HCT116 (cell line): ENCODE results near the gene VWF. TPM values are rescaled to one million over a fixed set of nuclear protein-coding genes. Genes with fewer than 3 reads are reported as not detected.

Source experiments
- ATAC-seq: fragments of 200-7000 bp; cut with Tn5 transposase; 2 replicates; pipeline ENCODE4 v1.9.1; 2020; ENCODE audit warnings: mild to moderate bottlenecking, moderate library complexity
- BruUV-seq: library from RNA; stranded (reverse); fragments of 400-500 nt; replicated peaks from 2 replicates; lab custom pipeline; 2021; lab: Mats Ljungman, UMichigan
- CTCF ChIA-PET: fragments of 300-600 bp; sonication (Branson Sonifier 250); formaldehyde crosslinking; loops from one replicate; lab custom pipeline; 2021; ENCODE audit warnings: antibody characterized with exemption; lab: Charles Lee
- POLR2A ChIA-PET: fragments of 300-600, 350-600 bp; sonication (Branson Sonifier 250); formaldehyde crosslinking; loops from one replicate; lab custom pipeline; 2021; ENCODE audit warnings: antibody characterized with exemption; lab: Charles Lee
- RAD21 ChIA-PET, 2 experiments: fragments of 300-600 bp; sonication (Branson Sonifier 250); formaldehyde crosslinking; loops; one replicate each; lab custom pipeline; 2023; ENCODE audit warnings: low total read pairs in 2 of 2; ENCODE audit not compliant: uncharacterized antibody in 2 of 2, unreplicated experiment in 2 of 2, low non-redundant PET in 1 of 2; lab: Charles Lee
- DNase-seq: peaks from one replicate; pipeline ENCODE4 v3.0.0-alpha.2; 2010; ENCODE audit warnings: low read depth, low spot score
- H2AFZ ChIP-seq: fragments of 200-600 bp; shearing (Covaris generic), sonication (generic); 2 replicates; pipeline ENCODE4 v1.6.1; 2017; ENCODE audit warnings: low read depth, mixed run types, mixed read lengths, antibody characterized with exemption, low read length; ENCODE audit not compliant: poor library complexity, severe bottlenecking
- H3K27ac ChIP-seq: 2 replicates; pipeline ENCODE4 v1.5.1; 2012; ENCODE audit warnings: low read depth, low read length
- H3K27me3 ChIP-seq: fragments of 200-600 bp; sonication (generic); 2 replicates; pipeline ENCODE4 v1.6.1; 2016; ENCODE audit warnings: mixed run types, low read length, mixed read lengths; ENCODE audit not compliant: insufficient read depth
- H3K36me3 ChIP-seq, 2 experiments: fragments of 200-500 bp in 1 of 2; fragments of 200-600 bp in 1 of 2; sonication (Bioruptor generic) in 1 of 2; sonication (generic) in 1 of 2; 2 replicates each; pipeline versions ENCODE4 v1.5.1 to v1.6.1; 2014 to 2016; ENCODE audit warnings: low read length in 2 of 2, inconsistent platforms in 1 of 2, mixed read lengths in 1 of 2, mixed run types in 1 of 2; ENCODE audit not compliant: insufficient read depth in 2 of 2, control insufficient read depth in 1 of 2
- H3K4me1 ChIP-seq, 2 experiments: fragments of 200-600 bp in 1 of 2; sonication (generic) in 1 of 2; 2 replicates each; pipeline versions ENCODE4 v1.5.1 to v1.6.1; 2012 to 2017; ENCODE audit warnings: low read length in 2 of 2, inconsistent platforms in 1 of 2, mild to moderate bottlenecking in 1 of 2, mixed read lengths in 1 of 2, mixed run types in 1 of 2, moderate library complexity in 1 of 2; ENCODE audit not compliant: insufficient read depth in 2 of 2, control insufficient read depth in 1 of 2
- H3K4me2 ChIP-seq: fragments of 200-600 bp; sonication (generic); 2 replicates; pipeline ENCODE4 v1.6.1; 2017; ENCODE audit warnings: mixed run types, low read length, mixed read lengths
- H3K4me3 ChIP-seq, 2 experiments: fragments of 200-600 bp in 1 of 2; sonication (generic) in 1 of 2; replicated peaks in 1 of 2; 2 replicates each; pipeline ENCODE4 v1.5.1; 2011 to 2016; ENCODE audit warnings: low read length in 2 of 2, control low read depth in 1 of 2, low read depth in 1 of 2, mild to moderate bottlenecking in 1 of 2, mixed read lengths in 1 of 2, mixed run types in 1 of 2
- H3K79me2 ChIP-seq: fragments of 200-600 bp; sonication (generic); 2 replicates; pipeline ENCODE4 v1.6.1; 2017; ENCODE audit warnings: mild to moderate bottlenecking, mixed run types, low read length, moderate library complexity, mixed read lengths; ENCODE audit not compliant: insufficient read depth
- H3K9ac ChIP-seq: fragments of 200-600 bp; sonication (generic); 2 replicates; pipeline ENCODE4 v1.6.1; 2016; ENCODE audit warnings: low read length, mixed read lengths
- H3K9me2 ChIP-seq: fragments of 200-600 bp; sonication (generic), shearing (Covaris generic); 2 replicates; pipeline ENCODE4 v1.6.1; 2017; ENCODE audit warnings: mixed run types, mild to moderate bottlenecking, moderate library complexity; ENCODE audit not compliant: insufficient read depth
- H3K9me3 ChIP-seq, 2 experiments: fragments of 200-500 bp in 1 of 2; fragments of 200-600 bp in 1 of 2; sonication (Bioruptor generic) in 1 of 2; sonication (generic) in 1 of 2; 2 replicates each; pipeline ENCODE4 v1.6.1; 2014 to 2017; ENCODE audit warnings: low read length in 2 of 2, mixed read lengths in 2 of 2, inconsistent platforms in 1 of 2, low read depth in 1 of 2, mild to moderate bottlenecking in 1 of 2, mixed run types in 1 of 2, moderate library complexity in 1 of 2; ENCODE audit not compliant: control insufficient read depth in 1 of 2, insufficient read depth in 1 of 2
- H4K20me1 ChIP-seq: fragments of 200-600 bp; sonication (generic), shearing (Covaris generic); 2 replicates; pipeline ENCODE4 v1.6.1; 2017; ENCODE audit warnings: mixed run types, mild to moderate bottlenecking, moderate library complexity; ENCODE audit not compliant: insufficient read depth
- ATF3 ChIP-seq: IDR thresholded peaks from 2 replicates; pipeline ENCODE4 v1.6.1; 2012
- CEBPB ChIP-seq: IDR thresholded peaks from 2 replicates; pipeline ENCODE4 v1.6.1; 2012; ENCODE audit warnings: low read depth
- CTCF ChIP-seq, 3 experiments: fragments of 200-600 bp in 1 of 3; sonication (generic) in 1 of 3; IDR thresholded peaks in 2 of 3; conservative IDR thresholded peaks in 1 of 3; 2 replicates each; pipeline ENCODE4 v1.5.1; 2012 to 2017; ENCODE audit warnings: low read depth in 2 of 3, low read length in 2 of 3, antibody characterized with exemption in 1 of 3, borderline replicate concordance in 1 of 3, control low read depth in 1 of 3, mild to moderate bottlenecking in 1 of 3, mixed read lengths in 1 of 3, mixed run types in 1 of 3, moderate library complexity in 1 of 3; ENCODE audit not compliant: insufficient read depth in 1 of 3
- EGR1 ChIP-seq: IDR thresholded peaks from 2 replicates; pipeline ENCODE4 v1.6.1; 2012; ENCODE audit warnings: low read depth
- EZH2 ChIP-seq: fragments of 200-600 bp; sonication (generic); IDR thresholded peaks from 2 replicates; pipeline ENCODE4 v1.6.1; 2017; ENCODE audit warnings: antibody characterized with exemption, mixed run types
- EZH2phosphoT487 ChIP-seq: fragments of 200-600 bp; IDR thresholded peaks from 2 replicates; pipeline ENCODE4 v1.6.1; 2018; ENCODE audit warnings: antibody characterized with exemption, borderline replicate concordance
- FOSL1 ChIP-seq: IDR thresholded peaks from 2 replicates; pipeline ENCODE4 v1.6.1; 2012; ENCODE audit warnings: low read depth
- JUND ChIP-seq: IDR thresholded peaks from 2 replicates; pipeline ENCODE4 v1.6.1; 2012
- POLR2A ChIP-seq: IDR thresholded peaks from 2 replicates; pipeline ENCODE4 v1.7.0; 2011; ENCODE audit warnings: borderline replicate concordance; ENCODE audit not compliant: insufficient read depth, insufficient read length; ENCODE audit errors: extremely low read depth
- POLR2AphosphoS5 ChIP-seq: IDR thresholded peaks from 2 replicates; pipeline ENCODE4 v1.6.1; 2011; ENCODE audit warnings: mild to moderate bottlenecking, low read depth, low read length, moderate library complexity
- RAD21 ChIP-seq: IDR thresholded peaks from 2 replicates; pipeline ENCODE4 v1.6.1; 2012; ENCODE audit warnings: low read depth, mild to moderate bottlenecking
- SRF ChIP-seq: IDR thresholded peaks from 2 replicates; pipeline ENCODE4 v1.6.1; 2012; ENCODE audit warnings: low read depth
- TCF7L2 ChIP-seq: IDR thresholded peaks from 2 replicates; pipeline ENCODE4 v1.7.0; 2011; ENCODE audit warnings: borderline replicate concordance, inconsistent platforms; ENCODE audit not compliant: insufficient read depth, insufficient read length; ENCODE audit errors: extremely low read depth
- ZNF274 ChIP-seq: fragments of 200-500 bp; sonication (Bioruptor generic); IDR thresholded peaks from 2 replicates; pipeline ENCODE4 v1.6.1; 2014; ENCODE audit warnings: mild to moderate bottlenecking, low read depth, low read length, inconsistent platforms
- intact Hi-C: fragments of 100-400 bp; cut with micrococcal nuclease; formaldehyde crosslinking; loops from 2 replicates; pipeline ENCODE4 v1.10.0; 2022
- total RNA-seq: library from RNA; stranded (reverse); gene quantifications from one replicate; pipeline ENCODE4 v1.2.1, GENCODE V29; 2021; ENCODE audit not compliant: unreplicated experiment
- TF ChIP-seq, protein P1 (sequence below): IDR thresholded peaks from 2 replicates; pipeline ENCODE4 v1.6.1; 2012; ENCODE audit warnings: low read depth

VWF gene
- total RNA-seq, 1 experiment from 2014 or later: 0.57 TPM

- Histone ChIP-seq H3K9ac (no peak overlapping the region), H3K4me1 (no peaks in the 10 kb centered on the region), H3K79me2 (no peaks in the 10 kb centered on the region), H3K9me2 (no peaks in the 10 kb centered on the region), H3K27me3 (peaks cover 13% of the 10 kb centered on the region; the same call in 1 of the 2 replicates), H3K9me3 (no peaks in the 10 kb centered on the region), H3K4me2 (no peak overlapping the region), H2AFZ (no peak overlapping the region), H3K4me3 (no peak overlapping the region), H4K20me1 (no peaks in the 10 kb centered on the region), H3K36me3 (no peaks in the 10 kb centered on the region), H3K27ac (no peak overlapping the region)
- RAD21 ChIA-PET: no interaction called here
- intact Hi-C loops: no loop called here
- POLR2A ChIA-PET: no interaction called here
- CTCF ChIA-PET: no interaction called here
- ATAC-seq (no peak), DNase-seq (no peak)
- BruUV-seq: no TSS peak
- no peak for TF ChIP-seq EGR1
- no peak for TF ChIP-seq ZNF274
- no peak for TF ChIP-seq CEBPB
- TF ChIP-seq JUND: no peak
- TF ChIP-seq RAD21: no peak
- TF ChIP-seq POLR2A: no peak
- TF ChIP-seq TCF7L2: no peak
- no peak for TF ChIP-seq FOSL1
- no peak for TF ChIP-seq EZH2
- no peak for TF ChIP-seq SRF
These were observed 169.8 kb downstream of the VWF start for GRCh38 chr12:5954661-5955060.

DNA sequence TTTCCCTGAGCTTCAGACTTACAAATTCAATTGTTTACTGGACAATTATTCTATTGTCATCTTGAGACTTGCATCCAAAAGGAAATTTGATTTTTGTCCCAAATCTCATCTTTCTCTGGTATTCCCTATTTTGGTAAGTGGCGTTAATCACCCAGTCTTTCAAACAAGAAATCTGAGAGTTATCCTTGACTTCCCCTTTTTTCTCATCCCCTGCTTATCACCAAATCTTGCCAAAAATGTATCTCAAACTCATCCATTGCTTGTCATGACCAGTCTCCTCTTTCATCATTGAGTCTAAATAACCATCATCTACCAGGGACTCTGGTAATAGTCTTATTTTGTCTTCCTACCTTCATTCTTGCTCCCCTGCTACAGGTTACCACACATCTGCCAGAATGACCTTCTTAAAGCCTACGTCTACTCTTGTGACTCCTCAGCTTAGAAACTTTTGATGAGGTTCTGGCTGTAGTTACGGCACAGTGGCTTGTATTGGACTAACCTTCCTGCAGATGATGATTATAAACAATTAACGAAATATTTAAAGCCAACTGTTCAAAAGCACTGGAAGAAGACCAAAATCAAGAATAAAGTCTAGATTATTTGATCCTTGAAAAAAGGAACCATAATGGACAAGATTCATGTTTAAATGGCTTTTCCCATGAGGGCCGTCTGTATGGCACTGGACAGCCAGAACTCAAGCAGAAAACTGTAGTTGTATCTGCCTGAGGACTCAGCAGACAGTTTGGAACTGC is 170.5 kb downstream of the VWF start:
- Histone ChIP-seq H3K27me3 (peaks cover 15% of the 10 kb centered on the region; the same call in 1 of the 2 replicates), H3K9me3 (no peaks in the 10 kb centered on the region), H3K4me1 (no peaks in the 10 kb centered on the region), H3K4me3 (no peak overlapping the region), H3K9ac (no peak overlapping the region), H3K9me2 (no peaks in the 10 kb centered on the region), H3K79me2 (no peaks in the 10 kb centered on the region), H3K36me3 (no peaks in the 10 kb centered on the region), H4K20me1 (no peaks in the 10 kb centered on the region), H2AFZ (no peak overlapping the region), H3K27ac (no peak overlapping the region), H3K4me2 (no peak overlapping the region)
- ATAC-seq (no peak), DNase-seq (no peak)
- no TSS peak for BruUV-seq
- ChIA-PET CTCF (interaction anchor here (0.9 kb wide), 1 partner anchor 10 kb away, joined by 3 read pairs; no protein-coding TSS in a partner anchor), POLR2A (no interaction called here), RAD21 (no interaction called here)
- intact Hi-C loops: no loop called here
- no peak for TF ChIP-seq POLR2AphosphoS5
- TF ChIP-seq ATF3: no peak
- TF ChIP-seq, protein P1, sequence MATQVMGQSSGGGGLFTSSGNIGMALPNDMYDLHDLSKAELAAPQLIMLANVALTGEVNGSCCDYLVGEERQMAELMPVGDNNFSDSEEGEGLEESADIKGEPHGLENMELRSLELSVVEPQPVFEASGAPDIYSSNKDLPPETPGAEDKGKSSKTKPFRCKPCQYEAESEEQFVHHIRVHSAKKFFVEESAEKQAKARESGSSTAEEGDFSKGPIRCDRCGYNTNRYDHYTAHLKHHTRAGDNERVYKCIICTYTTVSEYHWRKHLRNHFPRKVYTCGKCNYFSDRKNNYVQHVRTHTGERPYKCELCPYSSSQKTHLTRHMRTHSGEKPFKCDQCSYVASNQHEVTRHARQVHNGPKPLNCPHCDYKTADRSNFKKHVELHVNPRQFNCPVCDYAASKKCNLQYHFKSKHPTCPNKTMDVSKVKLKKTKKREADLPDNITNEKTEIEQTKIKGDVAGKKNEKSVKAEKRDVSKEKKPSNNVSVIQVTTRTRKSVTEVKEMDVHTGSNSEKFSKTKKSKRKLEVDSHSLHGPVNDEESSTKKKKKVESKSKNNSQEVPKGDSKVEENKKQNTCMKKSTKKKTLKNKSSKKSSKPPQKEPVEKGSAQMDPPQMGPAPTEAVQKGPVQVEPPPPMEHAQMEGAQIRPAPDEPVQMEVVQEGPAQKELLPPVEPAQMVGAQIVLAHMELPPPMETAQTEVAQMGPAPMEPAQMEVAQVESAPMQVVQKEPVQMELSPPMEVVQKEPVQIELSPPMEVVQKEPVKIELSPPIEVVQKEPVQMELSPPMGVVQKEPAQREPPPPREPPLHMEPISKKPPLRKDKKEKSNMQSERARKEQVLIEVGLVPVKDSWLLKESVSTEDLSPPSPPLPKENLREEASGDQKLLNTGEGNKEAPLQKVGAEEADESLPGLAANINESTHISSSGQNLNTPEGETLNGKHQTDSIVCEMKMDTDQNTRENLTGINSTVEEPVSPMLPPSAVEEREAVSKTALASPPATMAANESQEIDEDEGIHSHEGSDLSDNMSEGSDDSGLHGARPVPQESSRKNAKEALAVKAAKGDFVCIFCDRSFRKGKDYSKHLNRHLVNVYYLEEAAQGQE: no peak
- TF ChIP-seq CTCF (IDR thresholded peaks at IDR 0.05 in 2 of 3, conservative IDR thresholded peaks at IDR 0.05 in 1 of 3; ENCODE audit: borderline replicate concordance in 1 of 3, insufficient read depth in 1 of 3, low read depth in 2 of 3, low read length in 2 of 3): no peak
- no peak for TF ChIP-seq TCF7L2
- no peak for TF ChIP-seq JUND
- TF ChIP-seq EZH2phosphoT487: no peak
- no peak for TF ChIP-seq ZNF274
